ENCODE data around the gene TRIM40. TPM values are rescaled to one million over a fixed set of nuclear protein-coding genes. Genes with fewer than 3 reads are reported as not detected.

TRIM40 gene
- polyA plus RNA-seq, 1 donor (not counting 4 experiments of a cell fraction or from before 2014, with no cell fraction given), result not detected

DNA sequence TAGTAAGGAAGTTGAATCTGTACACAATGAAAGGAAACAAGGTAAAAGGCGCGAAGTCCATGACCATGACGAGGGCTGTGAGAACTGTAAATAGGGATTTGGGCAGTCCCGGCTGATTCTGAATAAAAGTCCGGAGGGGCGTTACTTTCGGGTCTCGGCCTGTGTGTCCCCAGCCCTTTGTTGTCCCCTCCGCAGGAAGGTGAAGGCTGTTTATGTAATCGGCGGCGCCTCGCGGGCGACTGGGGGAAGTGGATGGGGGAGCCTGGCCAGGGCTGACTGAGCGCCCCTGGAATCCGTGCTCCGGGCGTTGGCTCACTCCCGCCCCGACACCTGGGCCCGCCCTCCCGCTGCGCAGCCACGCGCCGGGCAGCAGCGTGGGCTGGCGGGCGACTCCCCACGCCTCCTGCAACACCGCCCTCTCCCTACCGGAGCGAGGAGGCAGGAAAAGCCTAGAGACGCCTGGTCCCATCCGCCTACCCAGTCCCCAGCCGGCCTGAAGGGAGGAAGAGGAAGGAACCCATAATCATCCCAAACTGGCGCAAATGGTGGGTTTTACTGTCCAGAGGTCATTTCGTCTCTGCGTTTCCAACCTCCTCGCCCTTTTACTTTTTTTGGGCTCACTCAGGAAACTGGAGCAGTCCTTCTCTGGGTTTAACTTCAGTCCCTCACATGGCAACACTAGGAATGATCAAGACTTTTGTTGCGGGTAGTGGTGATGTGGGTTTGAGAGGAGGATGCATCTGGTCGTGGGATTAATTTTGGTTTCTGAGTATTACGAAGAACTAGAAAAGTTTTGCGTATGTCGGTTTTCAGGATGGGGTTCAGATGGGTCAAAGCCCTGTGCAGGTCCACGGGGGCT, 35.1 kb upstream of the TRIM40 start:
- Histone ChIP-seq H4K20me1 (ENCODE audit: control insufficient read depth, extremely low read depth, insufficient read depth, low read length) (no peaks in the 10 kb centered on the region), H3K36me3 (ENCODE audit: control insufficient read depth in 2 of 2, extremely low read depth in 1 of 2, insufficient read depth in 2 of 2, low read length in 2 of 2) (no peaks in the 10 kb centered on the region), H3K27ac (ENCODE audit: control insufficient read depth, insufficient read depth, low read length) (peak overlapping the region; percentile 66), H3K4me1 (ENCODE audit: control insufficient read depth, extremely low read depth, insufficient read depth, low read length) (peaks cover 34% of the 10 kb centered on the region), H3K79me2 (ENCODE audit: control insufficient read depth, insufficient read depth, low read length) (no peaks in the 10 kb centered on the region), H3K9ac (ENCODE audit: control insufficient read depth, extremely low read depth, insufficient read depth, low read length) (peak overlapping the region; percentile 73), H3K9me3 (ENCODE audit: control insufficient read depth, low read depth, low read length) (no peaks in the 10 kb centered on the region), H3K27me3 (ENCODE audit: control insufficient read depth, extremely low read depth, insufficient read depth, low read length) (no peaks in the 10 kb centered on the region), H3K9me1 (ENCODE audit: control insufficient read depth, extremely low read depth, insufficient read depth, low read length) (no peaks in the 10 kb centered on the region), H3K4me3 (ENCODE audit: control insufficient read depth in 2 of 3, extremely low read depth in 1 of 3, insufficient read depth in 2 of 3, low read depth in 1 of 3, low read length in 3 of 3) (peak overlapping the region; percentile 39 to 80 (median 50)), H2AFZ (ENCODE audit: control insufficient read depth, low read length) (peak overlapping the region; percentile 82), H3K4me2 (ENCODE audit: control insufficient read depth, extremely low read depth, insufficient read depth, low read depth, low read length) (peak overlapping the region; percentile 99)
- TF ChIP-seq, protein P1, sequence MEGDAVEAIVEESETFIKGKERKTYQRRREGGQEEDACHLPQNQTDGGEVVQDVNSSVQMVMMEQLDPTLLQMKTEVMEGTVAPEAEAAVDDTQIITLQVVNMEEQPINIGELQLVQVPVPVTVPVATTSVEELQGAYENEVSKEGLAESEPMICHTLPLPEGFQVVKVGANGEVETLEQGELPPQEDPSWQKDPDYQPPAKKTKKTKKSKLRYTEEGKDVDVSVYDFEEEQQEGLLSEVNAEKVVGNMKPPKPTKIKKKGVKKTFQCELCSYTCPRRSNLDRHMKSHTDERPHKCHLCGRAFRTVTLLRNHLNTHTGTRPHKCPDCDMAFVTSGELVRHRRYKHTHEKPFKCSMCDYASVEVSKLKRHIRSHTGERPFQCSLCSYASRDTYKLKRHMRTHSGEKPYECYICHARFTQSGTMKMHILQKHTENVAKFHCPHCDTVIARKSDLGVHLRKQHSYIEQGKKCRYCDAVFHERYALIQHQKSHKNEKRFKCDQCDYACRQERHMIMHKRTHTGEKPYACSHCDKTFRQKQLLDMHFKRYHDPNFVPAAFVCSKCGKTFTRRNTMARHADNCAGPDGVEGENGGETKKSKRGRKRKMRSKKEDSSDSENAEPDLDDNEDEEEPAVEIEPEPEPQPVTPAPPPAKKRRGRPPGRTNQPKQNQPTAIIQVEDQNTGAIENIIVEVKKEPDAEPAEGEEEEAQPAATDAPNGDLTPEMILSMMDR (optimal IDR thresholded peaks at IDR 0.05 in 1 of 3, IDR thresholded peaks at IDR 0.05 in 1 of 3, conservative IDR thresholded peaks at IDR 0.05 in 1 of 3; ENCODE audit: extremely low read depth in 1 of 3, insufficient read depth in 2 of 3, low read length in 3 of 3), result peak in 2 of 3 experiments; percentile 24 to 31
- TF ChIP-seq EZH2 (IDR thresholded peaks at IDR 0.05; ENCODE audit: low read length), result no peak
- DNase-seq (ENCODE audit: low read depth, low spot score) (peak; percentile 28), FAIRE-seq (no peak)
- dilution Hi-C loops (cut with MboI; ENCODE audit: extremely low pct_ligation_motif_present, low sequenced_read_pairs), result no loop called here

DNA sequence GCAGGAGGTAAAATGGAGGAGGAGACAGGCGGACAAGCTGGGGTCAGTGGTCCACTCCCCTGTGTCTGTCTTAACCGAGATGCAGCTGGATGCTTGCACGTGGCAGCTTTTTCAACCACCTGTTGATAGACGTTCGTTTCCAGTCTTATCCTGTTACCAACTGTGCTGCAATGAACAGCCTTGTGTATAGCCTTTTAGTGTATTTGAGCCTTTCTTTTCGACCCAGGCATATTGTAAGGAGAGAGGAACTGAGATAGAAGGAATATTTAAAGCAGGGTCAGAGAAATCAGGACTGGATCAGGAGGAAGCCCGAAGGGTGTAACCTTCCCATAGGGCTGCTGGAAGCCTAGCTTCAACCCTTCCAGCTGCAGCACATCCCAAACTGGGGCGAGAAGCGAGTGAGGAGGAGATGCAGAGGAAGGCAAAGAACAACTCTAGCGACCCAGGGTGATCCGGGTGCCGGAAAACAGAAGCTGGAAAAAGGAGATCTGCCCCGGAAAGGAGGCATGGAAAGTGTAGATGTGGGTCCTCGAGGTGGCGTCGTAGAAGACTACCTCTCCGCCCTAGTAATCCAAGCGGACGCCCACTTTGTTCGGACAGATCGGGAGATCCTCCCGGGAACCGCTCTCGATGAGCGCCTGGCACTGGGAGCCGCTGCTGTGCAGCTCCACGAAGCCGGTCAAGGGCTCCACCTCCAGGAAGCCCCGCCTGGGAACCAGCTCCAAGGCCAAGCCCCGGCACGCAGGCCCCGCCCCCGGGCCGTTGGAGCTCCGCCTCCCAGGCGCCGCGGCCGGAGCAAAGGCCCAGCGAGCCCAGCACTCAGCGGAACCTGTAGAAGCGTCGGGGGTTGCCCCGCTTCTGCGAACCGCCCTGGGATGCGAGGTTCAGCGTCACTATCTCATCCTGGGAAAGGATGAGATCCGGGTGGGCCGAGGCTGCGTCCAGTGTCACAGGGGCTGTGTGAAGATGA, 34.2 kb upstream of the TRIM40 start:
- Histone ChIP-seq H2AFZ (ENCODE audit: control insufficient read depth, low read length) (peak overlapping the region; percentile 82), H3K9me1 (ENCODE audit: control insufficient read depth, extremely low read depth, insufficient read depth, low read length) (no peaks in the 10 kb centered on the region), H3K27ac (ENCODE audit: control insufficient read depth, insufficient read depth, low read length) (peak overlapping the region; percentile 66), H3K36me3 (ENCODE audit: control insufficient read depth in 2 of 2, extremely low read depth in 1 of 2, insufficient read depth in 2 of 2, low read length in 2 of 2) (no peaks in the 10 kb centered on the region), H3K4me1 (ENCODE audit: control insufficient read depth, extremely low read depth, insufficient read depth, low read length) (peaks cover 34% of the 10 kb centered on the region), H3K4me2 (ENCODE audit: control insufficient read depth, extremely low read depth, insufficient read depth, low read depth, low read length) (peak overlapping the region; percentile 99), H3K9ac (ENCODE audit: control insufficient read depth, extremely low read depth, insufficient read depth, low read length) (peak overlapping the region; percentile 73), H4K20me1 (ENCODE audit: control insufficient read depth, extremely low read depth, insufficient read depth, low read length) (no peaks in the 10 kb centered on the region), H3K4me3 (ENCODE audit: control insufficient read depth in 2 of 3, extremely low read depth in 1 of 3, insufficient read depth in 2 of 3, low read depth in 1 of 3, low read length in 3 of 3) (peak overlapping the region; percentile 39 to 80 (median 50)), H3K9me3 (ENCODE audit: control insufficient read depth, low read depth, low read length) (no peaks in the 10 kb centered on the region), H3K79me2 (ENCODE audit: control insufficient read depth, insufficient read depth, low read length) (no peaks in the 10 kb centered on the region), H3K27me3 (ENCODE audit: control insufficient read depth, extremely low read depth, insufficient read depth, low read length) (no peaks in the 10 kb centered on the region)
- TF ChIP-seq EZH2 (IDR thresholded peaks at IDR 0.05; ENCODE audit: low read length), result no peak
- TF ChIP-seq, protein P1 (optimal IDR thresholded peaks at IDR 0.05 in 1 of 3, IDR thresholded peaks at IDR 0.05 in 1 of 3, conservative IDR thresholded peaks at IDR 0.05 in 1 of 3; ENCODE audit: extremely low read depth in 1 of 3, insufficient read depth in 2 of 3, low read length in 3 of 3), result peak in 2 of 3 experiments; percentile 21 to 23
- DNase-seq (ENCODE audit: low read depth, low spot score) (peak; percentile 53), FAIRE-seq (no peak)
- dilution Hi-C loops (cut with MboI; ENCODE audit: extremely low pct_ligation_motif_present, low sequenced_read_pairs), result no loop called here

Data from keratinocyte (primary cell).